Muscle of leg (tissue), 11 donors: ENCODE data around the gene GOLT1A. TPM values are rescaled to one million over a fixed set of nuclear protein-coding genes. Genes with fewer than 3 reads are reported as not detected.

Experiments
- DNase-seq: peaks from one replicate; pipeline ENCODE4 v3.0.0; 2013
- H3K27ac ChIP-seq: one replicate; pipeline ENCODE4 v1.5.1; 2013; ENCODE audit warnings: mild to moderate bottlenecking, low read length, control low read depth
- H3K27me3 ChIP-seq: one replicate; pipeline ENCODE4 v1.6.1; 2013; ENCODE audit warnings: low read length; ENCODE audit not compliant: control insufficient read depth, insufficient read depth
- H3K36me3 ChIP-seq: one replicate; pipeline ENCODE4 v1.6.1; 2013; ENCODE audit warnings: low read length; ENCODE audit not compliant: control insufficient read depth, insufficient read depth
- H3K4me1 ChIP-seq: one replicate; pipeline ENCODE4 v1.6.1; 2013; ENCODE audit warnings: low read length; ENCODE audit not compliant: control insufficient read depth, insufficient read depth
- H3K4me3 ChIP-seq: one replicate; pipeline ENCODE4 v1.5.1; 2013; ENCODE audit warnings: low read length, control low read depth
- H3K9me3 ChIP-seq: replicated peaks from 2 replicates; pipeline ENCODE4 v1.6.1; 2013; ENCODE audit warnings: low read depth, low read length; ENCODE audit not compliant: control insufficient read depth
- WGBS: methylation state at CpG from one replicate; pipeline ENCODE4 v1.1.5; 2013; ENCODE audit warnings: missing lambda C conversion rate; ENCODE audit not compliant: insufficient coverage; 5-methylcytosine and 5-hydroxymethylcytosine counted together
- polyA plus RNA-seq, 8 donors: library from polyadenylated mRNA; unstranded; fragments of 120-200 nt; gene quantifications; one replicate each; pipeline versions ENCODE4 v1.2.1 to v1.2.3, GENCODE V29; 2013; ENCODE audit warnings: inconsistent platforms in 1 of 8, low replicate concordance in 1 of 8; ENCODE audit not compliant: insufficient read length in 8 of 8, insufficient read depth in 1 of 8
- total RNA-seq: library from RNA; stranded (reverse); fragments of 120-200 nt; gene quantifications from one replicate; pipeline ENCODE4 v1.2.4, GENCODE V29; 2013

Gene GOLT1A
- total and polyA plus RNA-seq, 9 donors, result 0.09 to 3.9 (median 0.89) TPM; not detected in 5

- peaks cover 2% of the 10 kb centered on the region for H3K27me3 ChIP-seq
- no peak overlapping the region for H3K4me3 ChIP-seq
- H3K27ac ChIP-seq, result no peak overlapping the region
- no peak for DNase-seq
- 100% methylated on average over 1 of the region's 11 CpGs for WGBS
- peaks cover 9% of the 10 kb centered on the region for H3K4me1 ChIP-seq
- no peaks in the 10 kb centered on the region for H3K36me3 ChIP-seq
- H3K9me3 ChIP-seq, result no peaks in the 10 kb centered on the region
Measured at GRCh38 chr1:204221271-204221670, 7.5 kb upstream of the GOLT1A start.

- no peak overlapping the region for H3K27ac ChIP-seq
- no peak overlapping the region for H3K4me3 ChIP-seq
- peaks cover 2% of the 10 kb centered on the region for H3K27me3 ChIP-seq
- no peaks in the 10 kb centered on the region for H3K9me3 ChIP-seq
- no peak for DNase-seq
- WGBS, result 85% methylated on average over 5 of the region's 10 CpGs
- no peaks in the 10 kb centered on the region for H3K36me3 ChIP-seq
- H3K4me1 ChIP-seq, result peaks cover 9% of the 10 kb centered on the region
Measured at GRCh38 chr1:204219971-204220616, 6.3 kb upstream of the GOLT1A start.

- Histone ChIP-seq H3K4me1 (peaks cover 19% of the 10 kb centered on the region), H3K36me3 (no peaks in the 10 kb centered on the region)
- no CpG with 5 or more reads among the region's 2 CpGs for WGBS
Measured at GRCh38 chr1:204218552-204218951, 4.8 kb upstream of the GOLT1A start.

GRCh38 chr1:204217648-204218000 lies 3.8 kb upstream of the GOLT1A start:
- peaks cover 13% of the 10 kb centered on the region for H3K27me3 ChIP-seq
- DNase-seq, result no peak
- no peak overlapping the region for H3K27ac ChIP-seq
- no peaks in the 10 kb centered on the region for H3K36me3 ChIP-seq
- H3K4me3 ChIP-seq, result no peak overlapping the region
- WGBS, result 49% methylated on average over 2 of the region's 4 CpGs
- H3K4me1 ChIP-seq, result peaks cover 14% of the 10 kb centered on the region
- no peaks in the 10 kb centered on the region for H3K9me3 ChIP-seq

More at GRCh38 chr1:204218552-204218951, 4.8 kb upstream of the GOLT1A start:
- H3K9me3 ChIP-seq, result no peaks in the 10 kb centered on the region
- peaks cover 10% of the 10 kb centered on the region for H3K27me3 ChIP-seq
- H3K4me3 ChIP-seq, result no peak overlapping the region
- no peak overlapping the region for H3K27ac ChIP-seq
- no peak for DNase-seq

- WGBS, result 84% methylated on average over 10 of the region's 11 CpGs
Measured at GRCh38 chr1:204216880-204217647, 3.3 kb upstream of the GOLT1A start.

GRCh38 chr1:204216236-204216635 lies 2.4 kb upstream of the GOLT1A start:
- Histone ChIP-seq H3K27ac (no peak overlapping the region), H3K27me3 (peaks cover 13% of the 10 kb centered on the region), H3K4me3 (no peak overlapping the region), H3K4me1 (peaks cover 10% of the 10 kb centered on the region), H3K9me3 (no peaks in the 10 kb centered on the region), H3K36me3 (no peaks in the 10 kb centered on the region)
- 93% methylated on average over 2 of the region's 4 CpGs for WGBS
- no peak for DNase-seq

More at GRCh38 chr1:204216880-204217647, 3.3 kb upstream of the GOLT1A start:
- Histone ChIP-seq H3K27ac (no peak overlapping the region), H3K4me1 (peaks cover 10% of the 10 kb centered on the region), H3K27me3 (peaks cover 13% of the 10 kb centered on the region), H3K9me3 (no peaks in the 10 kb centered on the region), H3K36me3 (no peaks in the 10 kb centered on the region), H3K4me3 (no peak overlapping the region)
- DNase-seq, result no peak

GRCh38 chr1:204212715-204213114 lies 1.1 kb downstream of the GOLT1A start:
- Histone ChIP-seq H3K4me1 (peaks cover 10% of the 10 kb centered on the region), H3K27me3 (peaks cover 12% of the 10 kb centered on the region), H3K27ac (no peak overlapping the region), H3K9me3 (no peaks in the 10 kb centered on the region), H3K36me3 (no peaks in the 10 kb centered on the region), H3K4me3 (no peak overlapping the region)
- WGBS, result 40% methylated on average over 1 of the region's 3 CpGs
- DNase-seq, result no peak

GRCh38 chr1:204211046-204211445 lies 2.7 kb downstream of the GOLT1A start:
- Histone ChIP-seq H3K9me3 (no peaks in the 10 kb centered on the region), H3K36me3 (no peaks in the 10 kb centered on the region), H3K4me1 (peaks cover 15% of the 10 kb centered on the region), H3K4me3 (no peak overlapping the region), H3K27ac (no peak overlapping the region), H3K27me3 (peaks cover 20% of the 10 kb centered on the region)
- DNase-seq, result no peak
- 44% methylated on average over 7 of the region's 7 CpGs for WGBS

- DNase-seq, result peak; percentile 39
- WGBS, result 15% methylated on average over 13 of the region's 13 CpGs
Measured at GRCh38 chr1:204207136-204207616, 6.6 kb downstream of the GOLT1A start.

GRCh38 chr1:204206121-204206520 lies 7.7 kb downstream of the GOLT1A start:
- peaks cover 12% of the 10 kb centered on the region for H3K27me3 ChIP-seq
- H3K9me3 ChIP-seq, result no peaks in the 10 kb centered on the region
- no CpG with 5 or more reads among the region's 2 CpGs for WGBS
- H3K4me1 ChIP-seq, result peaks cover 5% of the 10 kb centered on the region
- H3K4me3 ChIP-seq, result no peak overlapping the region
- no peak for DNase-seq
- H3K27ac ChIP-seq, result no peak overlapping the region
- H3K36me3 ChIP-seq, result no peaks in the 10 kb centered on the region

More at GRCh38 chr1:204207136-204207616, 6.6 kb downstream of the GOLT1A start:
- Histone ChIP-seq H3K36me3 (no peaks in the 10 kb centered on the region), H3K4me1 (peaks cover 5% of the 10 kb centered on the region), H3K27me3 (peaks cover 12% of the 10 kb centered on the region), H3K4me3 (no peak overlapping the region), H3K27ac (no peak overlapping the region), H3K9me3 (no peaks in the 10 kb centered on the region)
